ENCODE measurements around the gene SLC66A2. TPM values are rescaled to one million over a fixed set of nuclear protein-coding genes. Genes with fewer than 3 reads are reported as not detected.

The SLC66A2 gene
- total RNA-seq, 1 experiment from 2014 or later, result 52.8 TPM

- H3K79me2 ChIP-seq (ENCODE audit: low read length), result no peaks in the 10 kb centered on the region
- no peaks in the 10 kb centered on the region for H3K36me3 ChIP-seq (ENCODE audit: low read depth, low read length)
- no peak overlapping the region for H3K27ac ChIP-seq (ENCODE audit: low read length)
- intact Hi-C loops (cut with micrococcal nuclease), result no loop called here
- BruUV-seq (replicated peaks), result no TSS peak
- no peak overlapping the region for H3K4me3 ChIP-seq (ENCODE audit: low read length)
- H3K4me1 ChIP-seq (ENCODE audit: insufficient read depth, low read length), result no peaks in the 10 kb centered on the region
- ChIA-PET POLR2A (ENCODE audit: unreplicated experiment) (no interaction called here), CTCF (no interaction called here)
- H3K9ac ChIP-seq (ENCODE audit: low read length), result no peak overlapping the region
- no peak for TF ChIP-seq EZH2 (IDR thresholded peaks at IDR 0.05; ENCODE audit: low read length, unreplicated experiment)
- TF ChIP-seq CTCF (conservative IDR thresholded peaks at IDR 0.05; ENCODE audit: low read depth, low read length), result no peak
- no peak for TF ChIP-seq EZH2phosphoT487 (IDR thresholded peaks at IDR 0.05; ENCODE audit: borderline replicate concordance, low read length)
- no peaks in the 10 kb centered on the region for H3K9me3 ChIP-seq (ENCODE audit: low read length)
- no peak overlapping the region for H2AFZ ChIP-seq (ENCODE audit: low read length)
- H3K27me3 ChIP-seq (ENCODE audit: low read length), result no peaks in the 10 kb centered on the region
- ATAC-seq, result no peak; the same call in 1 of the 2 replicates
- H3K4me2 ChIP-seq (ENCODE audit: low read length), result no peak overlapping the region
- DNase-seq, result no peak
- no peaks in the 10 kb centered on the region for H3F3A ChIP-seq (ENCODE audit: low read length, unreplicated experiment)
- no peaks in the 10 kb centered on the region for H3K9me2 ChIP-seq (replicated peaks; ENCODE audit: low read length)
- H4K20me1 ChIP-seq (ENCODE audit: low read length), result no peaks in the 10 kb centered on the region
Observed at GRCh38 chr18:79877163-79878091, 74.0 kb downstream of the SLC66A2 start.

- no peaks in the 10 kb centered on the region for H3K79me2 ChIP-seq (ENCODE audit: low read length)
- no peaks in the 10 kb centered on the region for H3K4me1 ChIP-seq (ENCODE audit: insufficient read depth, low read length)
- no peaks in the 10 kb centered on the region for H3K27me3 ChIP-seq (ENCODE audit: low read length)
- ChIA-PET CTCF (no interaction called here), POLR2A (ENCODE audit: unreplicated experiment) (no interaction called here)
- no peak overlapping the region for H2AFZ ChIP-seq (ENCODE audit: low read length)
- DNase-seq, result peak; percentile 52
- TF ChIP-seq EZH2phosphoT487 (IDR thresholded peaks at IDR 0.05; ENCODE audit: borderline replicate concordance, low read length), result no peak
- TF ChIP-seq EZH2 (IDR thresholded peaks at IDR 0.05; ENCODE audit: low read length, unreplicated experiment), result no peak
- no peak for TF ChIP-seq CTCF (conservative IDR thresholded peaks at IDR 0.05; ENCODE audit: low read depth, low read length)
- no peaks in the 10 kb centered on the region for H3K9me3 ChIP-seq (ENCODE audit: low read length)
- no peak overlapping the region for H3K9ac ChIP-seq (ENCODE audit: low read length)
- H3F3A ChIP-seq (ENCODE audit: low read length, unreplicated experiment), result no peaks in the 10 kb centered on the region
- no TSS peak for BruUV-seq (replicated peaks)
- H3K4me2 ChIP-seq (ENCODE audit: low read length), result no peak overlapping the region
- H4K20me1 ChIP-seq (ENCODE audit: low read length), result no peaks in the 10 kb centered on the region
- H3K4me3 ChIP-seq (ENCODE audit: low read length), result no peak overlapping the region
- no peak overlapping the region for H3K27ac ChIP-seq (ENCODE audit: low read length)
- no peaks in the 10 kb centered on the region for H3K36me3 ChIP-seq (ENCODE audit: low read depth, low read length)
- no peak; the same call in 1 of the 2 replicates for ATAC-seq
- no peaks in the 10 kb centered on the region for H3K9me2 ChIP-seq (replicated peaks; ENCODE audit: low read length)
- intact Hi-C loops (cut with micrococcal nuclease), result no loop called here
Observed at GRCh38 chr18:79876497-79876896, 75.0 kb downstream of the SLC66A2 start.

- no peaks in the 10 kb centered on the region for H3F3A ChIP-seq (ENCODE audit: low read length, unreplicated experiment)
- no peaks in the 10 kb centered on the region for H3K27me3 ChIP-seq (ENCODE audit: low read length)
- no peak for DNase-seq
- no peak overlapping the region for H3K27ac ChIP-seq (ENCODE audit: low read length)
- no peak overlapping the region for H2AFZ ChIP-seq (ENCODE audit: low read length)
- H3K4me2 ChIP-seq (ENCODE audit: low read length), result no peak overlapping the region
- ChIA-PET POLR2A (ENCODE audit: unreplicated experiment) (no interaction called here), CTCF (no interaction called here)
- intact Hi-C loops (cut with micrococcal nuclease), result no loop called here
- no TSS peak for BruUV-seq (replicated peaks)
- H3K9me3 ChIP-seq (ENCODE audit: low read length), result no peaks in the 10 kb centered on the region
- no peak for TF ChIP-seq EZH2phosphoT487 (IDR thresholded peaks at IDR 0.05; ENCODE audit: borderline replicate concordance, low read length)
- TF ChIP-seq CTCF (conservative IDR thresholded peaks at IDR 0.05; ENCODE audit: low read depth, low read length), result no peak
- no peak for TF ChIP-seq EZH2 (IDR thresholded peaks at IDR 0.05; ENCODE audit: low read length, unreplicated experiment)
- H3K4me1 ChIP-seq (ENCODE audit: insufficient read depth, low read length), result no peaks in the 10 kb centered on the region
- no peaks in the 10 kb centered on the region for H3K79me2 ChIP-seq (ENCODE audit: low read length)
- no peak for ATAC-seq
- H3K9ac ChIP-seq (ENCODE audit: low read length), result no peak overlapping the region
- no peaks in the 10 kb centered on the region for H3K9me2 ChIP-seq (replicated peaks; ENCODE audit: low read length)
- no peak overlapping the region for H3K4me3 ChIP-seq (ENCODE audit: low read length)
- no peaks in the 10 kb centered on the region for H4K20me1 ChIP-seq (ENCODE audit: low read length)
- H3K36me3 ChIP-seq (ENCODE audit: low read depth, low read length), result no peaks in the 10 kb centered on the region
Observed at GRCh38 chr18:79875931-79876461, 75.5 kb downstream of the SLC66A2 start.
